Activated naive CD4-positive, alpha-beta T cell (primary cell): Measurements from ENCODE around the gene BMP2K.
"Not testable (repeated sequence)": the region's sequence is repeated elsewhere in the genome, so short reads cannot be mapped to it uniquely, and the experiment has no call there.

Experiments
- DNase-seq, 4 experiments: peaks; one replicate each; lab custom pipeline; 2025; lab: John Stamatoyannopoulos, UW

The BMP2K gene

GRCh38 chr4:78788007-78788889 lies 12.1 kb downstream of the BMP2K start:
- no peak for DNase-seq

- DNase-seq: not testable (repeated sequence)
Observed at GRCh38 chr4:78795594-78796416, 19.7 kb downstream of the BMP2K start.

GRCh38 chr4:78796526-78796925 lies 20.4 kb downstream of the BMP2K start:
- DNase-seq: no peak

DNA sequence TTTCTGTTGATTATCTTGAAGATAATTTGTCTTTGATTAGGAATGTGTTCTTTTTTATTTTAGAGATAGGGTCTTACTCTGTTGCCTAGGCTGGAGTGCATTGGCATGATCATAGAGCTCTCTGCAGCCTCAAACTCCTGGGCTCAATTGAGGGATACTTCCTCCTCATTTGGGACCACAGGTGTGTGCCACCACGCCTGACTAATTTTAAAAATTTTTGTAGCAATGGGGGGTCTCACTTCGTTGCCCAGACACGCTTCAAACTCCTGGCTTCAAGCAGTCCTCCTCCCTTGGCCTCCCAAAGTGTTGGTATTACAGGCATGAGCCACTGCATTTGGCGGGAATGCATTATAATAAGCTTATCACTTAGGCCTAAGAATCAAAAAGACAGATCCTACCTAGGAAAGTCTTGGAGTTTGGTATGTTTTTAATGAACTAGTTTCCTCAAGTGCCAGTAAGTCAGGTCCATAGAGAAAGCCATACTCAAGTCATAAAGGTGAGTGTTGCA lies 21.7 kb downstream of the BMP2K start:
- no peak for DNase-seq

DNA sequence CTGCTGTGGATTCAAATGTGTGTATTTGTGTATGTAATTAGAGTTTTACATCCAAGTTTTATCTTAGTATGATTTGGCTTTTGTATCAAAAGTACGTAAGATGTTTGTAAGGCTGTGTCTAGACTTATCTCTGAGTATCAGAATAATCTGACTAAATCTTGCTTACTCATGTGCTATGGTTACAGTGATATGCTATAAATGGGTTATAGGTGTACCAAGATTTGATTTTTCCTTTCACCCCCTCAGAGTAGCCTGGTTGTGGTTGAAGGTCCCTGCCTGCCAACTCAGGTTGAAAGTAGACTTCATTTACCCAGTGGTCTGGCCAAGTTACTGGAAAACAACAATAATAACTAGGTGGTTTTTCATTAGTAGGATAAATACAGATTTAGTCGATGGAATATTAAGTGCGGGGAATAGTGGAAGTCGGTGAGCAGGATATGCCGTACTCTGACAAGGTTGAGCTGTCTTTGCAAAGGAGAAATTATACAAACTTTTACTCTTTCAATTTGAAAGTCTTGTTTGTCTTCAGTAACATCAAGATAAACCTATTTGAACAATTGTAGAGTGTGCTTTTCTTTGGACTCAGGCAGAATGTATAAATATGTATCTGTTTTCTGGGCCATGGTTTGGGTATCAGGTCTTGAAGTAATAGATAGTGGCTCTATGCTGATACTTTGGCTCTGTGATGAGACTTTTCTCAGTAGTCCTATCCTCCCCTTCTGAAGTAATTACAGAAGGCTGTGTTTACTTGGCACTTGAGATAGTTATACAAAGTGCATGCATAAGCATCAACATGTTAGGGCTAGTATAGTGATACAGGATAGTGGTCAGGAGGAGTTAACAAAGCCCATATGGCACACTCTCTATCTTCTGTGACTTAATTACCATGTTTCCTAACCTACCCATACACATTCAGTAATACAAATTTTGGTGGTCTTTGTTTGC lies 23.7 kb downstream of the BMP2K start:
- DNase-seq: no peak

GRCh38 chr4:78800965-78801364 lies 24.8 kb downstream of the BMP2K start:
- DNase-seq: no peak

GRCh38 chr4:78803983-78804382 lies 27.8 kb downstream of the BMP2K start:
- no peak for DNase-seq

DNA sequence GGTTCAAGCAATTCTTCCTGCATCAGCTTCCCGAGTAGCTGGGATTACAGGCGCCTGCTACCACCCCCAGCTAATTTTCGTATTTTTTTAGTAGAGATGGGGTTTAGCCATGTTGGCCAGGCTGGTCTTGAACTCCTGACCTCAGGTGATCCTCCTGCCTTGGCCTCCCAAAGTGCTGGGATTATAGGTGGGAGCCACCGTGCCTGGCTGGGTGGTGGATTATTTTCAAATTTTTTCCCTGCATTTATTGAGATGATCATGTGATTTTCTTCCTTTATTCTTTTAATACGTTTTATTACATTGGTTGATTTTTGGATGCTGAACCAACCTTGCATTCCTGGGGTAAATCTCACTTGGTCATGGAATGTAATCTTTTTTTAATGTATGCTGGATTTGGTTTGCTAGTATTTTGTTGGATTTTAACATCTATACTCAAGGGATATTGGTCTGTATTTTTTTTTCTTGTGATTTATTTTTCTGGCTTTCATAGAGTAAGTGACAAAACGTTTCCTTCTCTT lies 30.9 kb downstream of the BMP2K start:
- no peak for DNase-seq

DNA sequence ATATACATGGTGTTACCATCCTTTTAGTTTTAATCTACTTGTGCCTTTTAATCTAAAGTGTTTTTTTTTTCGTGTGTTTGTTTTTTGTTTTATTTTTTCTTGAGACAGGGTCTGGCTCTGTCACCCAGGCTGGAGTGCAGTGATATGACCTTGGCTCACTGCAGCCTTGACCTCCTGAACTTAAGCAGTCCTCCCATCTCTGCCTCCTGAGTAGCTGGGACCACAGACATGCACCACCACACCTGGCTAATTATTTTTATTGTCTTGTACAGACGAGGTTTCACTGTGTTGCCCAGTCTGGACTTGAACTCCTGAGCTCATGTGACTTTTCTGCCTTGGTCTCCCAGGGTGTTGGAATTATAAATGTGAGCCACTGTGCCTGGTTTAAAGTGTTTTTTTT lies 33.1 kb downstream of the BMP2K start:
- no peak for DNase-seq

DNA sequence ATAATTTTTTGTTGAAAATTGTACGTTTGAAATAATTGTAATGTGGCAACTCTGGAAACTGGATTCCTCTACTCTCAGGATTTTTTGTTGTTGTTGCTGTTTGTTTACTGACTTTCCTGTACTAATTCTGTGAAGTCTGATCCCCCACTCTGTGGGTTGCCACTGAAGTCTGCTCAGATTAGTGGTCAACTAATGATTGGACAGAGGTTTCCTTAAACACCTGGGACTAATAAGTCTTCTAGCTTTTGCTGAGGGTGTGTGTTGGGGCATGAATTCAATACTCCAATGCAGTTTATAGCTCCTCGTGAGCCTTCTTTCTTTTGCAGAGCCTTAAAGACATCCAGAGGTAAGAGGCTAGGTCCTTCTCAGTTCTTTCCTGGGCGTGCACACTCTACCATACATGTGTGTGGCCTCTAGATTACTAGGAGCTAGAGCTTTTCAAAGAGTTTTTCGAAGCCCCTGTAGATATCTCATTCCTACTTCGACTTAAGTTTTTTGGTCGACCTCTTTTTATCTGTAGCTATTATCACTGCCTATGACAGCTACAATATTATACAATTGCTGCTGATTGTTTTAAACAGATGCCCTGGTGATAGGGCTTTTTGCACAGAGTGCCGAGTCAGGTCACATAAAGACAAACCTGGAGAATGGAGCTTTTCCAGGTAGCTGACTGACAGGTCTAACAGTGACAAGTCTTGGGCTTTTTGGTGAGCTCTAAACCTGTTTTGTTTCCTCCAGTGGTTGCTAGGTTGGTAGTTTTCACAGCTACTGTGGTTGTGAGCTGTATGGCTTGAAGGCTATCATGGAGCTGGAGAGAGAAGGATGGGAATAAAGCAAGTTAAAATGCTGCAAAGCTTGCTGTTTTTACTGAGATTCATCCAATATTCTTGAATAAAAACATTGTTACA lies 34.0 kb downstream of the BMP2K start:
- DNase-seq: no peak

DNA sequence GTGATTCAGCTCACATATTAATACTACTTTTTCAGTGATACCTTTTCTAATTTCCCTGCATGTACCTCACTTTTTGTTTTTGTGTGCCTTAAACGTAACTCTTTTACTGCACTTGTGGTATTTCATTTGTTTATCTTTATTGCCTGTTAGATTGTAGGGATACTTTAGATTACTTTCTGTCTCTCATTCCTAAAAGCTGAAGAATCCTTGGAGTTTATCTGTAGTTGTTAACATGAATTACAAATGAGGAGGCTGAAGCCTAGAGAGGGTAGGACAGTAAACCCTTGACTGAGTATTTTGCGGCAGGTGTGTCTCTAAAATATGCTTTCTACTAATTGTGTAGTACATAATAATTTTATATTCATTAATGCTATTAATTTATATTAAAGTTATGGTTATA lies 34.9 kb downstream of the BMP2K start:
- DNase-seq: no peak

DNA sequence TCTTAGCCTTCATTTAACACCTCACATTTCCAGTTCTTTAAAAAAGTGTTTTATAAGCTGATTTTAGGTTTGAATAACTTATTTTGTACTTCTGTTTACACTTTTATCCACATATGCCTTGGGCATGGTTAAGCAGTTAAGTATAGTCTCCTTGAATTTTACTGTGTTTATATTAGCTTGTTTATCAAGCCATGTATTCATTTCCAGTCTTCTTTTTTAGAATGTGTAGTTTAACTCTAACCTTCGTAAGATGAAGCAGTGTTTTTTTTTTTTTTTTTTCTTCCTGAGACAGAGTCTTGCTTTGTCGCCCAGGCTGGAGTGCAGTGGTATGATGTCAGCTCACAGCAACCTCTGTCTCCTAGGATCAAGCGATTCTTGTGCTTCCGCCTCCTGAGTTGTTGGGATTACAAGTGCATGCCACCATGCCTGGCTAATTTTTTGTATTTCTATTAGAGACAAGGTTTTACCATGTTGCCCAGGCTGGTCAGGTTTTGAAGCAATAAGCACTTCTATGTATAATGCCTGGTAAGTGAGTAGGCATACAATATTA lies 42.5 kb downstream of the BMP2K start:
- DNase-seq: no peak

DNA sequence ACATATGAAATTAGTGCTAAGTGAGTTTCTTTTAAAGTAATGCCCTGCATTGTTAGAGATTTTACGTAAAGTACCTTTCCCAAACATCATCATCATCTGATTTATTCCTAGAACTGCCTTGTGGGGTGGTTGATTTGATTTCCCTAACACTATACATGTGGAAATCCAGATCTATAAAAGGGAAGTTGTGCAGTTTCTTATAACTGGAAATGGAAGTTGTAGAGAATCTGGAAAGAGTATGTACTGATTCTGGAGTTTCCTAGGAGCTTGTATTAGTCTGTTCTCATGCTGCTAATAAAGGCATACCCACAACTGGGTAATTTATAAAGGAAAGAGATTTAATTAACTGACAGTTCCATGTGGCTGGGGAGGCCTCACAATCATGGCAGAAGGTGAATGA lies 47.9 kb downstream of the BMP2K start:
- DNase-seq: no peak

- no peak for DNase-seq
Observed at GRCh38 chr4:78827191-78827590, 51.0 kb downstream of the BMP2K start.

- no peak for DNase-seq
Observed at GRCh38 chr4:78829296-78829695, 53.1 kb downstream of the BMP2K start.

DNA sequence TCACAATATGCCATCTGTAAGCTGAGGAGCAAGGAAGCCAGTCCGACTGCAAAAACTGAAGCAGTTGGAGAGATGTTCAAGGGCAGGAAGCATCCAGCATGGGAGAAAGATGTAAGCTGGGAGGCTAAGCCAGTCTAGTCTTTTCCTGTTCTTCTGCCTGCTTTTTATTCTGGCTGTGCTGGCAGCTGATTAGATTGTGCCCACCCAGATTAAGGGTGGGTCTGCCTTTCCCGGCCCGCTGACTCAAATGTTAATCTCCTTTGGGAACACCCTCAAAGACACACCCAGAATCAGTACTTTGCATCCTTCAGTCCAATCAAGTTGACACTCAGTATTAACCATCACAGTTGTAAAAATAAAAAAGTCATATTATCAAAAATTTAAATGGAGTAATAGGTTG lies 63.5 kb downstream of the BMP2K start:
- not testable (repeated sequence) for DNase-seq

- DNase-seq: not testable (repeated sequence)
Observed at GRCh38 chr4:78840286-78840685, 64.1 kb downstream of the BMP2K start.

DNA sequence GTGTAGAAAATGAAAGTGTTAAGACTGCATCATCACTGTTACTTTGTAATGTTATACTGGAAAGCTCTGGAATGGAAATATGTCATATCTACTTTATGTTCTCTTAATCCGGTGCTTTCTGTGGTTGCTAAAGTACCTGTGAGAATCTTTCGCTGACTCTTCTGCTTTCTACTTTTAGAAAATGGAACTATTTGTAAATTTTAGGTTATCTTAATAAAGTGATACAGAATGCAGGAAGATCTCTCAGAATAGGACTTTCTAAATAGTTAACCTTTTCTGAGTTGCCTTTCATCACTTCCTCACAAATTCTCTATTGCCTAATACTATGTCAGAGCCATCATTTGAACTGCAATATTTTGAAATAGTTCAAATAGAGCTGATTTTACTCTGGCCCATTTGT lies 69.3 kb downstream of the BMP2K start:
- no peak for DNase-seq

GRCh38 chr4:78846258-78846657 lies 70.1 kb downstream of the BMP2K start:
- DNase-seq: no peak

GRCh38 chr4:78862314-78862737 lies 86.2 kb downstream of the BMP2K start:
- no peak for DNase-seq
